Stromal cell of bone marrow (primary cell): Measurements from ENCODE around the gene TGFBR3L.
"Not testable (repeated sequence)": the region's sequence is repeated elsewhere in the genome, so short reads cannot be mapped to it uniquely, and the experiment has no call there.

Experiments used
- DNase-seq: peaks from one replicate; pipeline ENCODE4 v3.0.0-alpha.2; 2012; ENCODE audit warnings: low read depth

TGFBR3L gene

DNA sequence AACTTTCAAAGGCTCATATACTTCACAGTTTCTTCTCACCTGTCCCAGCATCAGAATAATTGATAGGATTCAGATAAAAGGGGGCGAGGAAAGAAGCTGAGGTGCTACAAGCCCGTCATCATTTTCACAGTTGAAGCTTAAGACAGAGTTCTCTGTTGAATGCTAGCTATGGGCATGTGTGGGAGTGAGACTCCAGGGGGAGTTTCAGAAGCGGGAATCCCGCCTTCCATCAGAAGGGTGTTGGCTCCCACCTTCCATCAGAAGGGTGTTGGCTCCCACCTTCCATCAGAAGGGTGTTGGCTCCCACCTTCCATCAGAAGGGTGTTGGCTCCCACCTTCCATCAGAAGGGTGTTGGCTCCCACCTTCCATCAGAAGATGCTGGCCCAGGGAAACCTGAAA, 46.5 kb downstream of the TGFBR3L start:
- DNase-seq = not testable (repeated sequence)

DNA sequence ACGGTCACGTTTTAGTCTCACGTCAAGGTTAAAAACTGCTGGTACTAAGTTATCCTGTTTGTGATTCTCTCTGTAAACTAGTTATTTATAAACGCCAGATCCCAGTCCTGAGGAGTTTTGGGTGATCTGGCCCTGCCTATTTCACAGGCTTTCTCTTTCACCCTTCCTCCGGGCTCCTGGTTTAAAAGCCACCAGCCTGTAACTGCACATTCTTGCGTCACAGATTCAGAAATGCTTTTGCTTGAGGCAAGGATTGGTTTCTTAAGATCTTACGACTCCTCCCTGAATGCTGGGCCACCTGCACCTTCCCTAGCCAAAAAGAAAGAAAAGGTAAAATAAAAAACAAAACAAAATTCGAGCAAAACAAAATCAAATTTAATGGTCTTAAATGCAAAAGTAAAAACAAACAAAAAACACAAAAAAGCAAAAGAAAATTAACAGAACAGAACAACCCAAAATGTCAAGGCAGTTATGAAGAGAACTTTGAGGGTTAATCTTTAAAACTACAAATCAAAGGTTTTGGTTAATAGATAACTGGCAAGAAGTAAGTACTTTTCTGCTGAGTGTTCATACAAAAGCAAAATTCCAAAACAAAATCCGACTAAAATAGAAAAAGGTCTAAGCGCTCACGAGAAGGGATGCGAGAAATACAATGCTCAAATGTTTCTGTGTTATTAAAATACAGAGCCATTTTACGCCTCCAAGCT, 47.4 kb downstream of the TGFBR3L start:
- DNase-seq = no peak

DNA sequence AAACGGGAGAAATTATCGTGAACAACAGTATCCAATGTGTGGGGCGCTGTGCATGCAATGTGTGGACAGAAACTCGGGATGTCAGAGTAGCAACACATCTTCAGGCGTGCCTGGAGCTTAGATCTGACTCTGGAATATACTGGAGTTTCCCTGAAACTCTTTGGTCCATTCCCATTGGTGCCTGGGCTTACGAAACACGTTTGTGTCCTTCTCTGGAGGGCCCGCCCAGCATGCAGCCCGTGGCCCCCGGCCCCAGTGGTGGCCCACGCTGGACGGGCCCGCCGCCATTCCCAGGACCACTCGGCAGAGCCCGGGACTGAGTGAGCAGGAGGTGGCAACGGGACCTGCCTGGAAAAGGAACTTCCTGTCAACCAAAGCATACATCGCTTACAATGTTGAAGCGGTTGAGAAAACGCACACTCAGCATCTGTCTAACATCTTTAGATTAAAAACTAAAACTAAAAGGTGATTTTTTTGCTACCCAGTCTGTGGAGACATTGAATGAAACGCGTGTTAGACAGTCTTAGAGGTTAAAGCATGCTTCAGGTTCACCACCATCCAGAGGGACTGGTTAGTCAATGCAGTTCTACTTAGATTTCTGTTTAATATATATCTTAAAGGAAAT, 48.1 kb downstream of the TGFBR3L start:
- no peak for DNase-seq

DNA sequence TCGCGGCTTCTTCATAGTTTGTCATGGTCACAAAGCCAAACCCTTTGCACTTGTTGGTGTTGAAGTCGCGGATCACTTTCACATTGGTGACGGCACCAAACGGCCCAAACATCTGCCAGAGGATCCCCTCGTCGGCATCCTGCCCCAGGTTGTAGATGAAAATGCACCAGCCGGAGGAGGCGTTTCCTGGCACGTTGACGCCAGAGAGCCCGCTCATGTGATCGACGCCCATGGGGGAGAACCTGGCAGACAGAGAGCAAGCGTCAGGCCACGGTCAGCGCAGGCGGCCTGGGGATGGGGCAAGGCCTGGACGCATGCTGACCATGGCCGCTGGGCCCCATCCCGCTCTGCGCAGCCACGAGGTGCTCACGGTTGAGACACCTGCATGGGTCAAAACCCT, 48.9 kb downstream of the TGFBR3L start:
- no peak for DNase-seq

DNA sequence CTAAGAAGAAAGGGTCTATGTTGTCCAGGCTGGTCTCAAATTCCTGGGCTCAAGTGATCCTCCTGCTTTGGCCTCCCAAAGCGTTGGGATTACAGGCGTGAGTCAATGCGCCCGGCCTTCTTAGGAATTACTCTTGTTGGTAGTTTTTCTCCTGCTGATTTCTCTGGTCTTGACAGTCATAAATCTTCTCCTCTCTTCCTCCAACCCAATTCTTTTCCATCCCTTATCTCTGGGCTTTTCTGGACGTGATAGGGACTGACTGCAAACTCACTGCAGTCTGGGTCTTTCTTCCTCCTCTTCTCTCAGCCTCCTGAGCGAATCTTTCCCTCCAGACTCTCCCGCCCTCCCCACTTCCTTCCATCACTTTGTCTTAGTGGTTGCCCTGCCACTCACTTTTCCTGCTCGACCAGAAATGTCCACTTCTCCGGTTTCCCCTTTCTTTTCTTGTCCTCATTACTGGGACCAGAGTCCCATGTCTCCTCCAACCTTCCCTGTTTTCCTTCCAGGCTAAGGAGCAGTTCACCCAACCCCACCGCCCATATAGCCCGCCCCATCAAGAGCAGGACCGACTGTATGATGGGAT, 50.7 kb downstream of the TGFBR3L start:
- no peak for DNase-seq

DNA sequence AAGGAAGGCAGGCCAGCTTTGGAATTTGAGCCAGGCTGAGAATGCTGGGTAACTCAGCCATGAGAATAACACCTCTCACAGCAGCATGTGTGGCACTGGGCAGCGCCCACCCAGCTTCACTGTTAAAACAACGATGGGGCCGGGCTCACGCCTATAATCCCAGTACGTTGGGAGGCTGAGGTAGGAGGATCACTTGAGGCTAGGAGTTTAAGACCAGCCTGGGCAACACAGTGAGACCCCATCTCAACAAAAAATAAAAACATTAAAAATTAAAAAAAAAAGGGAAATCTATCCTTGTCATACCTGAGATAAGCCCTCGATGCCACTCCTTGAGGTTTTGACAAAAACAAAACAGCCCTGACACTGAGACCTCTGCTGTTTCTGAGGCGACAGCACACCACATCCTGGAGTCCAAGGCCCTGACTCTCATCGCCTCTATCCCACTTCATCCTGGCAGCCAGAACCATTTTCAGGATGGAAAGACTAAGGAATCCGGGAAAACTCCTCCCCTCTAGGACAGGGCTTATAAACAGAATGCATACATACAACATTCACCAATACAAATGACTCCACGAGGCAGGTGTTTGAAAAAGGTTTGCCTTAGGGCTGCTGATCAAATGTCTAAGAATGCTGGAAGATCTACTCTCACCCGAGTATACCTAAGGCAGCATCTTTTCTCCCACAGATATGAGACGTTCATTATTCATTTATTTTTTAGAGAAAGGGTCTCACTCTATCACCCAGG, 51.5 kb downstream of the TGFBR3L start:
- DNase-seq = no peak

DNA sequence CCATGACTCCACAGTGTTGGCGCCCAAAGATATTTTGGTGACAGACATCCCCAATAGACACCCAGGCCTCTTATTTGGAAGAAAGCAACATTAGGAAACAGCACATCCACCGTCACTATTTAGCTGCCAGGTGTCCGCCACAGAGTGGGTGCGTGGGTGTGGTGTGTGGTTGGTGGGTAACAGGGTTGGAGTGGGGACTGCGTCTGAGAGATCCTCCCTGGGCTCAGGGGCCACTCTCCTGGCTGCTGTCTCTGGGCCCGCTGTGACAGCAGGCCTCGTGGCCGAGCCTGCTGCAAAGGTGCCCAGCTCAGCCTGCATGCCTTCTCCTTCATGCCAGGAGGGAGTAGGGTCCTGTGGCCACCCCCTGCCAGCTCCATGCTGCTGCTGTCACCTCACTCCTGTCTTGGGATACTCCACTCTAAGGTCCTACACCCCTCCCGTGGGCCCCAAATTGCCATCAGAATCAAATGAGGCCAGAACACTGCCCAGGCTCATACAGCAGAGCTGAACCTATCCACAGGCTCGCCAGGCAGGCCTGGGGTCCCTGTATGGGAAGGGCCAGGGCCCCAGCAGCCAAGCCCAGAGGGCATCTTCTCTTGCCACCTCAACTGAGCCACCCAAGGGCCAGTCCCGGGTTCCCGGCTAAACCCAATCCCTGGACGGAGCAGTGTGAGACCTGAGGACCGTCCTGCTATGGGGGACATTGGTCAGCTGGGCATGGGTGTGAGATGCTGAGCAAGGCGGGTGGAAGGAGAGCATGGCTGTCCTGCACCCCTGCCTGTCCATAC, 53.6 kb downstream of the TGFBR3L start:
- no peak for DNase-seq
